Mononuclear cell (primary cell): ENCODE measurements around the gene FAM234A. TPM values are rescaled to one million over a fixed set of nuclear protein-coding genes. Genes with fewer than 3 reads are reported as not detected.
"Not testable (repeated sequence)": the region's sequence is repeated elsewhere in the genome, so short reads cannot be mapped to it uniquely, and the experiment has no call there.

Source experiments
- H3K27me3 ChIP-seq: 2 replicates; pipeline ENCODE4 v1.6.0; 2011; ENCODE audit warnings: low read length, control low read depth; ENCODE audit not compliant: insufficient read depth
- H3K4me1 ChIP-seq: 2 replicates; pipeline ENCODE4 v1.5.1; 2011; ENCODE audit warnings: mild to moderate bottlenecking, low read length, control low read depth; ENCODE audit not compliant: insufficient read depth
- H3K4me3 ChIP-seq: 2 replicates; pipeline ENCODE4 v1.5.1; 2011; ENCODE audit warnings: mild to moderate bottlenecking, low read length, moderate library complexity
- H3K9me3 ChIP-seq: 2 replicates; pipeline ENCODE4 v1.5.1; 2011; ENCODE audit warnings: low read depth, mild to moderate bottlenecking, control low read depth, low read length
- total RNA-seq: library from RNA; depleted of rRNA; stranded (reverse); fragments of >200 nt; gene quantifications from one replicate; pipeline ENCODE4 v1.2.3, GENCODE V29; 2012

FAM234A gene
- total RNA-seq, 1 donor: 22.1 TPM

DNA sequence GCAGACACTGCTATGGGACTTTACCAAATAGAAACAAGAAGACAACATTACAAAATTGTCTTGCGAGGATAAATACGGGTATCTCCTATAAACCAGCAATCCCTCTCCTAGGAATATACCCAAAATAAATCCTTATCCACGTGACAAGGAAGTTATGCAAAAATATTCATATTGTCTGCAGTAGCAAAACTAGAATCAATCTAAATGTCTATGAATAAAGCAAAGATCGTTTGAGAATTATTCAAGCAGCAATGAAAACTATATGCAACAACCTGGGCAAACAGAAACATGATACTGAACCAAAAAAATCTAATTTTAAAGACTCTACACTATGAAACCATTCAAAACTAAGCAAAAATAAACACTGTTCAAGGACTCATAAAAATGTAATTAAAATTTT, 14.6 kb upstream of the FAM234A start:
- H3K4me3 ChIP-seq: no peak overlapping the region
- no peaks in the 10 kb centered on the region for H3K9me3 ChIP-seq
- H3K27me3 ChIP-seq: no peaks in the 10 kb centered on the region
- no peaks in the 10 kb centered on the region for H3K4me1 ChIP-seq

DNA sequence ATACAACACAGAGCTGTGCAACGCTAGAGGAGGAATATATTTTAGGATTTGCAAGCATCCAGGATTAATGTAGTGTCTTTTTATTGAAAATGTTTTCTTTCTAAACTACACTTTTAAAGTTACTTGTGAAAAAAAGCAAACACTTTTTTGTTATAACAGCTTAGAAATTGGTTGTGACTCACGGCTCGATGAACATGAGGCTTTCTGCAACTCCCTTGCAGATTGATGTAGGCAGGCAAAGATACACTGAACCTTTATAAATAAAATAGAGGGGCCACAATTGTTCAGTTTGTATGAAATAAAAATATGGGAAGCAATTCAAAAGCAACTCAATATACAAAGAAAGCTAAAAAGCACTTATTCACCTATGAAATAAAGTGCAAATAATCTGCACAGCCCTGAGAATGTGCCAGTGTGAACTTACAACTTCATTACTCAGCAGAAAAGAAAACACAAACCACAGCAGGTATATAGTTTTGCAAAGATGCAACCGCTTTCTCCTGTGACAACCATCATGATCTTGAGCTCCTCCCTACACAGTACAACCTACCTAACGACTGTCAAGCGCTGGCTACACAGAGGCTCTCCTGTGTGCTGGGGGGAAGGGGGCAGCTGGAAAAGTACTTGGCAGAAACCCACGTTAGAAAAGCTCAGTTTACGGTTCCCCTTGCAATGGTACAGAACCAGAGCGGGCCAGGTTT, 6.3 kb upstream of the FAM234A start:
- no peaks in the 10 kb centered on the region for H3K27me3 ChIP-seq
- H3K9me3 ChIP-seq: no peaks in the 10 kb centered on the region
- H3K4me3 ChIP-seq: peak overlapping the region; percentile 74
- H3K4me1 ChIP-seq: peaks cover 22% of the 10 kb centered on the region

- H3K4me1 ChIP-seq: peaks cover 28% of the 10 kb centered on the region
- H3K27me3 ChIP-seq: no peaks in the 10 kb centered on the region
- no peaks in the 10 kb centered on the region for H3K9me3 ChIP-seq
- peak within 1 kb of the TSS; percentile 74 for H3K4me3 ChIP-seq
These were observed 5.5 kb upstream of the FAM234A start, which contains the start of gene LUC7L for GRCh38 chr16:228852-229730. LUC7L (minus strand) TSS chr16:229449; CDS start chr16:229339, 110 bp downstream.

GRCh38 chr16:229731-230281, 4.8 kb upstream of the FAM234A start:
- Histone ChIP-seq H3K4me1 (peaks cover 30% of the 10 kb centered on the region), H3K9me3 (no peaks in the 10 kb centered on the region), H3K27me3 (no peaks in the 10 kb centered on the region), H3K4me3 (peak overlapping the region; percentile 74)

DNA sequence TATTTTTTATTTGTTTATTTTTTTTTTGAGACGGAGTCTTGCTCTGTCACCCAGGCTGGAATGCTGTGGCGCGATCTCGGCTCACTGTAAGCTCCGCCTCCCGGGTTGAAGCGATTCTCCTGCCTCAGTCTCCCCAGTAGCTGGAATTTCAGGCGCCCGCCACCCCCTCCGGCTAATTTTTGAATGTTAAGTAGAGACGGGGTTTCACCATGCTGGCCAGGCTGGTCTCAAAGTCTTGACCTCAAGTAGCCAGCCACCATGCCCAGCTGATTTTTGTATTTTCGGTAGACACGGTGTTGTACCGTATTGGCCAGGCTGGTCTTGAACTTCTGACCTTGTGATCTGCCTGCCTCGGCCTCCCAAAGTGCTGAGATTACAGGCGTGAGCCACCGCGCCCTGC, 4.3 kb upstream of the FAM234A start:
- not testable (repeated sequence) for H3K4me3 ChIP-seq, H3K27me3 ChIP-seq, H3K9me3 ChIP-seq
- H3K4me1 ChIP-seq: peaks cover 33% of the 10 kb centered on the region

GRCh38 chr16:230949-231348, 3.7 kb upstream of the FAM234A start:
- no peaks in the 10 kb centered on the region for H3K9me3 ChIP-seq
- no peak overlapping the region for H3K4me3 ChIP-seq

DNA sequence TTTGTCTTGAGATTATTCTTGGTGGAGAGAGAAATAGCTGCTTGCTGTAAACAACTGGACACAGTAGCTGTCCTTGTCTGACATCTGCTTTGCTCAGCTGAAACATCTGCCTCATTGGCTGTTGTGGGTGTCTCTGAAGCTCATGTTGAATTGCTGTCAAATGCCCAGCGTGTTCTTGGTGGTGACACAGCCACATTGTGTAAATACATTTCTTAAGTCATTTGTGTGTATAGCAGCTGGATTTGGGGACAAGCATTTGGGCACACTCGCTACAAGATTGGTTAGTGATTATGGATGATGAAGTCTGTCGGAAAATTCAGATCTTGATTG, 5.3 kb downstream of the FAM234A start:
- H3K4me3 ChIP-seq: no peak overlapping the region
- H3K4me1 ChIP-seq: peaks cover 41% of the 10 kb centered on the region
- no peaks in the 10 kb centered on the region for H3K9me3 ChIP-seq
- no peaks in the 10 kb centered on the region for H3K27me3 ChIP-seq

More at GRCh38 chr16:230949-231348, 3.7 kb upstream of the FAM234A start:
- H3K4me1 ChIP-seq: peaks cover 39% of the 10 kb centered on the region
- H3K27me3 ChIP-seq: no peaks in the 10 kb centered on the region

DNA sequence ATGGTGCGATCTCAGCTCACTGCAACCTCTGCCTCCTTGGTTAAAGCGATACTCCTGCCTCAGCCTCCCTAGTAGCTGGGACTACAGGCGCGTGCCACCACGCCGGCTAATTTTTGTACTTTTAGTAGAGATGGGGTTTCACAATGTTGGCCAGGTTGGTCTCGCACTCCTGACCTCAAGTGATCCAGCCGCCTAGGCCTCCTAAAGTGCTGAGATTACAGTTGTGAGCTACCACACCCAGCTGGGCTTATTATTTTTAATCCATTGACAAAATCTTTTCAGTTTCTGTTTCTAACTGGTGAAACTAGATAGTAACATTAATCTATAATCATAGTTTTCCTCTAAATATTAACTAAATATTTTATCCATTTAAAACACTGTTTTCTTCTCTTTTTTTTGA, 5.9 kb downstream of the FAM234A start:
- Histone ChIP-seq H3K9me3 (no peaks in the 10 kb centered on the region), H3K4me3 (no peak overlapping the region), H3K27me3 (no peaks in the 10 kb centered on the region), H3K4me1 (peaks cover 37% of the 10 kb centered on the region)

DNA sequence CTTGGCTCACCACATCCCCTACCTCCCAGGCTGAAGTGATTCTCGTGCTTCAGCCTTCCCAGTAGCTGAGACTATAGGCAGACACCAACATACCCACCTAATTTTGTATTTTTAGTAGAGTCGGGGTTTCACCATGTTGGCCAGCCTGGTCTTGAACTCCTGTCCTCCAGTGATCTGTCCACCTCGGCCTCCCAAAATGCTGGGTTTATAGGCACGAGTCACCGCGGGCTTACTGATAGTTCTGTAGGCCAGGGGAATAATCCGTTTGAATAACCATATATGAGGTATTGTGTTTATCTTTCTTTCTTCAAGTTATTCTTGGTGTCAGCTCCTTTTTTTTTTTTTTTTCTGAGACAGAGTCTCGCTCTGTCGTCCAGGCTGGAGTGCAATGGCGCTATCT, 7.7 kb downstream of the FAM234A start:
- H3K4me3 ChIP-seq: no peak overlapping the region
- H3K27me3 ChIP-seq: no peaks in the 10 kb centered on the region

DNA sequence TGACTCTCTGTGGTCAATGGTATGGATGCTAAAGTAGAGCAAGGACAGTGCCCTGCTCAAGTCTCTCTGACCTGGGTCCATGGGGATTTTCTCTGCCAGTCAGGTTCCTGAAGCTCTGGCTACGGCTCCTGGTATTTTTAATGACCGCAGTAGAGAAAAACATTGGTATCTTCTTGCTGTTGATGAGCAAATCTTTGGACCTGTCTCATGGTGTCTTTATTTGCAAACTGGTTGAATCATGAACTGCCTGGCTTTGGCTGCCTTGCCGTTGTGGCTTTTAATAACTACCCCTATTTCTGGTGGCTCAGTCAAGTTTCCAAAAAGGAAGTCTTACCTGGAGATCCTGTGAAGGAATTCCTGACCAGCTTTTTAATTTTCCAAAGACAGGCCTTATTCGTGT, 8.7 kb downstream of the FAM234A start:
- H3K27me3 ChIP-seq: no peaks in the 10 kb centered on the region
- no peaks in the 10 kb centered on the region for H3K9me3 ChIP-seq
- peaks cover 33% of the 10 kb centered on the region for H3K4me1 ChIP-seq
- H3K4me3 ChIP-seq: no peak overlapping the region

More for the DNA sequence above, 7.7 kb downstream of the FAM234A start:
- Histone ChIP-seq H3K4me1 (peaks cover 32% of the 10 kb centered on the region), H3K9me3 (no peaks in the 10 kb centered on the region)

- peaks cover 25% of the 10 kb centered on the region for H3K4me1 ChIP-seq
- H3K27me3 ChIP-seq: no peaks in the 10 kb centered on the region
- H3K9me3 ChIP-seq: no peaks in the 10 kb centered on the region
- H3K4me3 ChIP-seq: no peak overlapping the region
These were observed 10.5 kb downstream of the FAM234A start for GRCh38 chr16:245105-245504.

DNA sequence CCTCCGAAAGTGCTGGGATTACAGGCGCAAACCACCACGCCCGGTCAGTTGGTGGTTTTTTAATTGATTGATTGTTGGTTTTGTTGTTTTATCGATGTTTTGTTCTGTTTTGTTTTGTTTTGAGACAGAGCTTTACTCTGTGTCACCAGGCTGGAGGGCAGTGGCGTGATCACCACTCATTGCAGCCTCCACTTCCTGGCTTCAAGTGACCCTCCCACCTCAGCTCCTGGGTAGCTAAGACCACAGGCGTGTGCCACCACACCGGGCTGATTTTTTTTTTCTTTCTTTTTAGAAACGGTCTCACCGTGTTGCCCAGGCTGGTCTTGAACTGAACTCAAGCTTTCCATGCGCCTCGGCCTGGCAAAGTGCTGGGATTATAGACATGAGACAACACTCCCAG, 12.4 kb downstream of the FAM234A start:
- H3K9me3 ChIP-seq: no peaks in the 10 kb centered on the region
- H3K4me1 ChIP-seq: peaks cover 7% of the 10 kb centered on the region

GRCh38 chr16:249431-249830, 14.8 kb downstream of the FAM234A start:
- Histone ChIP-seq H3K9me3 (no peaks in the 10 kb centered on the region), H3K27me3 (no peaks in the 10 kb centered on the region), H3K4me3 (no peak overlapping the region), H3K4me1 (peaks cover 28% of the 10 kb centered on the region)

More for the DNA sequence above, 12.4 kb downstream of the FAM234A start:
- Histone ChIP-seq H3K27me3 (no peaks in the 10 kb centered on the region), H3K4me3 (no peak overlapping the region)

DNA sequence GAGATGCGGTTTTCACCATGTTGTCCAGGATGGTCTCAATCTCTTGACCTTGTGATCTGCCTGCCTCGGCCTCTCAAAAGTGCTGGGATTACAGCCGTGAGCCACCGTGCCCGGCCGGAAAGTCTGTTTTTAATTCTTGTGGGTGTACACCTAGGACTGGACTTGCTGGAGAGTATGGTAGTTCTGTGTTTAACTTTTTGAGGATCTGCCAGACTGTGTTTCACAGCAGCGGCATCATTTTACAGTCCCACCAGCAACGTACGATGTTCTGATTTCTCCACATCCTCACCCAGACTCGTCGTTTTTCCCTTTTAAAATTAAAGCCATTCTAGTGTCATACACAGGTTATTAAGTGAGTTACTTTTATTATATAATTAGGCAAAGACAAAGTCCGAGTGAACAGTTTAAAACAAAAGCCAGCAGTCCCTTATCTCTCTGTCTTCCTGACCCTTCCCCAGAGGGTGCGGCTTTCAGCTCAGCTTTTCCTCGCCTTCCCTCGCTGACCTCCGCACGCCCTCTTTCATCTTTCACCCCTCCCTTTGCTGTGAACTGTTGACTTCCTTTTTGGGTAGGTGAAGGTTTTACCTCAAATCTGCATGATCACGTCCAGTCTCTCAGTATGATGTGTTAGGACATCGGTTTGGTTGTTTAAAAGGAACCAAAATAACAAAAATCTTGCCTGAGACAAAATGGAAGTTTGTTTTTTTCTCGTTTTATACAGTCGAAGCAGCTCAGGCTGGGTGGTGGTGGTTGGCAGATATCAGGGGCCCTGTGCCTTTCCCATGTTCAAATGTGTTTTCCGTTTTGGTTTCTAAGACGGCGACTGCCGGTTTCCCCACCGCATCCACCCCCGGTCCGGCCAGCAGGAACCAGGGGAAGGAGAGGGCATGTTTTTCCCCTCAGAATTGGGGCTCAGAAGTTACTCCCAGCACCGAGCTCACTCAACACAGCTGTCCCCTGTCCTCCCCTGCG, 18.0 kb downstream of the FAM234A start:
- peak overlapping the region; percentile 24 for H3K4me3 ChIP-seq
- H3K9me3 ChIP-seq: no peaks in the 10 kb centered on the region

More for the DNA sequence above, 18.0 kb downstream of the FAM234A start:
- no peaks in the 10 kb centered on the region for H3K27me3 ChIP-seq
- H3K4me1 ChIP-seq: peaks cover 26% of the 10 kb centered on the region
